OCI-LY3 (cell line): ENCODE results near the gene DYNLT2B.
"Not testable (repeated sequence)": the region's sequence is repeated elsewhere in the genome, so short reads cannot be mapped to it uniquely, and the experiment has no call there.

Experiments
- H2AFZ ChIP-seq: fragments of 200-600, 300-600 bp; shearing (Covaris generic); 2 replicates; pipeline ENCODE4 v1.6.0; 2014; ENCODE audit warnings: antibody characterized with exemption, low read depth, low read length
- H3K27ac ChIP-seq: fragments of 200-600, 300-600 bp; sonication (generic); 2 replicates; pipeline ENCODE4 v1.5.1; 2014; ENCODE audit warnings: mild to moderate bottlenecking, low read length, moderate library complexity, mixed read lengths
- H3K27me3 ChIP-seq: fragments of 200-600, 300-600 bp; sonication (generic); 2 replicates; pipeline ENCODE4 v1.6.1; 2014; ENCODE audit warnings: low read depth, low read length, mixed read lengths
- H3K36me3 ChIP-seq: fragments of 200-600, 300-600 bp; sonication (generic); replicated peaks from 2 replicates; pipeline ENCODE3; 2014; ENCODE audit warnings: low read depth, low read length, mixed read lengths
- H3K4me1 ChIP-seq: fragments of 300-600, 200-600 bp; sonication (generic); 2 replicates; pipeline ENCODE4 v1.6.1; 2014; ENCODE audit warnings: low read length, mixed read lengths
- H3K4me2 ChIP-seq: fragments of 200-600, 300-600 bp; sonication (generic); 2 replicates; pipeline ENCODE4 v1.6.1; 2014; ENCODE audit warnings: low read length, mixed read lengths
- H3K4me3 ChIP-seq: fragments of 300-600, 200-600 bp; sonication (generic); 2 replicates; pipeline ENCODE4 v1.5.1; 2014; ENCODE audit warnings: antibody characterized with exemption, mild to moderate bottlenecking, low read length, moderate library complexity
- H3K79me2 ChIP-seq: fragments of 300-600, 200-600 bp; shearing (Covaris generic); 2 replicates; pipeline ENCODE4 v1.6.1; 2014; ENCODE audit warnings: mild to moderate bottlenecking, low read length, mixed read lengths
- H3K9ac ChIP-seq: fragments of 300-600, 200-600 bp; shearing (Covaris generic); 2 replicates; pipeline ENCODE4 v1.6.0; 2014; ENCODE audit warnings: mild to moderate bottlenecking, low read length, moderate library complexity
- H3K9me3 ChIP-seq: fragments of 200-600, 300-600 bp; shearing (Covaris generic); 2 replicates; pipeline ENCODE4 v1.6.1; 2014; ENCODE audit warnings: low read length, mixed read lengths; ENCODE audit not compliant: insufficient read depth
- H4K20me1 ChIP-seq: fragments of 200-600, 300-600 bp; sonication (generic); 2 replicates; pipeline ENCODE4 v1.6.1; 2016; ENCODE audit warnings: low read length, mixed read lengths; ENCODE audit not compliant: insufficient read depth
- EZH2phosphoT487 ChIP-seq: fragments of 200-600 bp; shearing (Covaris generic); IDR thresholded peaks from 2 replicates; pipeline ENCODE4 v1.6.1; 2018; ENCODE audit warnings: antibody characterized with exemption, mixed run types, low read depth
- TF ChIP-seq, protein P1 (sequence below): fragments of 200-600, 300-600 bp; sonication (generic); IDR thresholded peaks from 2 replicates; pipeline ENCODE4 v1.5.1; 2014; ENCODE audit warnings: antibody characterized with exemption, low read length, low read depth

DYNLT2B gene

DNA sequence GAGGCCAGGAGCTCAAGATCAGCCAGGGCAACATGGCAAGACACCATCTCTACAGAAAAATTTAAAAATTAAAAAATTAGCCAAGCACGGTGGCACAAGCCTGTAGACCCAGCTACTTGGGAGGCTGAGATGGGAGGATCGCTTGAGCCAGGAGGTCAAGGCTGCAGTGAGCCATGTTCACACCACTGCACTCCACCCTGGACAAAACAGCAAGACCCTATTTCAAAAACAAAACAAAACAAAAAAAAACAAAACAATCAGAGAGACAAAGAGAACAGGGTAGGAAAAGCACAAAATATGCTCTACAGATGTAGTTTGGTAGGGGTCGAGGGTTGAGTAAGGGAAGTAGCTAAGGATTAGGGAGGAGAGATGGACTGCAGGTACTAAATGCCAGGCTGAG lies 3.4 kb downstream of the DYNLT2B start:
- Histone ChIP-seq H3K4me2 (no peak overlapping the region), H4K20me1 (no peaks in the 10 kb centered on the region), H3K79me2 (peaks cover 8% of the 10 kb centered on the region), H3K36me3 (no peaks in the 10 kb centered on the region), H3K9me3 (no peaks in the 10 kb centered on the region), H3K27ac (no peak overlapping the region), H3K27me3 (no peaks in the 10 kb centered on the region), H2AFZ (no peak overlapping the region), H3K9ac (no peak overlapping the region), H3K4me3 (no peak overlapping the region), H3K4me1 (no peaks in the 10 kb centered on the region)
- TF ChIP-seq, protein P1, sequence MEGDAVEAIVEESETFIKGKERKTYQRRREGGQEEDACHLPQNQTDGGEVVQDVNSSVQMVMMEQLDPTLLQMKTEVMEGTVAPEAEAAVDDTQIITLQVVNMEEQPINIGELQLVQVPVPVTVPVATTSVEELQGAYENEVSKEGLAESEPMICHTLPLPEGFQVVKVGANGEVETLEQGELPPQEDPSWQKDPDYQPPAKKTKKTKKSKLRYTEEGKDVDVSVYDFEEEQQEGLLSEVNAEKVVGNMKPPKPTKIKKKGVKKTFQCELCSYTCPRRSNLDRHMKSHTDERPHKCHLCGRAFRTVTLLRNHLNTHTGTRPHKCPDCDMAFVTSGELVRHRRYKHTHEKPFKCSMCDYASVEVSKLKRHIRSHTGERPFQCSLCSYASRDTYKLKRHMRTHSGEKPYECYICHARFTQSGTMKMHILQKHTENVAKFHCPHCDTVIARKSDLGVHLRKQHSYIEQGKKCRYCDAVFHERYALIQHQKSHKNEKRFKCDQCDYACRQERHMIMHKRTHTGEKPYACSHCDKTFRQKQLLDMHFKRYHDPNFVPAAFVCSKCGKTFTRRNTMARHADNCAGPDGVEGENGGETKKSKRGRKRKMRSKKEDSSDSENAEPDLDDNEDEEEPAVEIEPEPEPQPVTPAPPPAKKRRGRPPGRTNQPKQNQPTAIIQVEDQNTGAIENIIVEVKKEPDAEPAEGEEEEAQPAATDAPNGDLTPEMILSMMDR: no peak
- no peak for TF ChIP-seq EZH2phosphoT487

DNA sequence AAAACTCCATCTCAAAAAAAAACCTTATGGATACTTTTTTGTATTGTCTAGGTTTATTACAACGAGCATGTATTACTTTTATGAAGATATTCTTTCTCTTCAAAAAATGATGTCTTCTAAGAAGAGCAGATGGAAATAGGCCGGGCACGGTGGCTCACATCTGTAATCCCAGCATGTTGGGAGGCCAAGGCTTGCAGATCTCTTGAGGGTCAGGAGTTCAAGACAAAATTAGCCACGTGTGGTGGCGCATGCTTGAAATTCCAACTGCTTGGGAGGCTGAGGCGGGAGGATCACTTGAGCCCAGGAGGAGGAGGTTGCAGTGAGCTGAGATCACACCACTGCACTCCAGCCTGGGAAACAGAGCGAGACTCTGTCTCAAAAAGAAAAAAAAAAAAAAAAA lies 4.0 kb downstream of the DYNLT2B start:
- not testable (repeated sequence) for H3K79me2 ChIP-seq, H3K4me1 ChIP-seq, H3K4me3 ChIP-seq, H2AFZ ChIP-seq, H3K4me2 ChIP-seq, H3K27me3 ChIP-seq, H3K27ac ChIP-seq, H3K9ac ChIP-seq, H4K20me1 ChIP-seq, H3K36me3 ChIP-seq, H3K9me3 ChIP-seq

- not testable (repeated sequence) for H3K9ac ChIP-seq, H3K9me3 ChIP-seq, H3K4me3 ChIP-seq, H3K4me1 ChIP-seq, H3K4me2 ChIP-seq, H3K27me3 ChIP-seq, H3K36me3 ChIP-seq, H2AFZ ChIP-seq, H4K20me1 ChIP-seq, H3K79me2 ChIP-seq, H3K27ac ChIP-seq
Measured at GRCh38 chr3:196302960-196303359, 15.1 kb downstream of the DYNLT2B start.

- H2AFZ ChIP-seq, H3K27me3 ChIP-seq, H3K4me3 ChIP-seq, H3K9ac ChIP-seq, H3K79me2 ChIP-seq, H3K36me3 ChIP-seq, H3K4me1 ChIP-seq, H4K20me1 ChIP-seq, H3K9me3 ChIP-seq, H3K27ac ChIP-seq: not testable (repeated sequence)
- peak overlapping the region; percentile 11 for H3K4me2 ChIP-seq
Measured at GRCh38 chr3:196302551-196302950, 15.5 kb downstream of the DYNLT2B start.

DNA sequence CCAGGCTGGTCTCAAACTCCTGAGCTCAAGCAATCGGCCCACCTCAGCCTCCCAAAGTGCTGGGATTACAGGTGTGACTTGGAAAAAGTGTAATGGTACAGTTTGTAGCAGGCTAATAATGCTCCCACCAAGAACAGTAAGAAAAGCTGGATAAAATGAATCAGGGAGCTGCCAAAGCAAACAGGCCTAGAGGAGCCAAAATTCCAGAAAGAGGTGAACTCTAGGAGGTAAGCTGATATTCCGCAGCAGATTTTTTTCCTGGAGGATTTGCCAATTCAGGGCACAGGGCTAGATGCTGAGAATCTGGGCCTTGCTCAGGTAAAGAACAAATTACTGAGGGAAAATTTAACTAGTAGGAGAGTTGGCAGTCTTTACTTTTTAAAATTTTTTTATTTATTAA lies 19.5 kb downstream of the DYNLT2B start:
- Histone ChIP-seq H3K4me2 (no peak overlapping the region), H3K9ac (no peak overlapping the region), H3K79me2 (no peaks in the 10 kb centered on the region), H3K9me3 (no peaks in the 10 kb centered on the region), H3K27ac (no peak overlapping the region), H3K4me1 (peaks cover 16% of the 10 kb centered on the region), H3K27me3 (no peaks in the 10 kb centered on the region), H3K36me3 (no peaks in the 10 kb centered on the region), H4K20me1 (no peaks in the 10 kb centered on the region), H2AFZ (no peak overlapping the region), H3K4me3 (no peak overlapping the region)
- TF ChIP-seq, protein P1: no peak
- TF ChIP-seq EZH2phosphoT487: no peak
